GM13977 (cell line): Measurements from ENCODE around the gene DUS2.
A peak's percentile ranks its signal among the peaks of the same experiment; 100 is the strongest.
"Not testable (repeated sequence)": the region's sequence is repeated elsewhere in the genome, so short reads cannot be mapped to it uniquely, and the experiment has no call there.

Source experiments
- DNase-seq: peaks from one replicate; pipeline ENCODE4 v3.0.0; 2012; ENCODE audit warnings: low spot score
- in situ Hi-C: fragments of 300-500 bp; cut with MboI; formaldehyde crosslinking; loops from one replicate; pipeline ENCODE4 v1.12.0; 2022; ENCODE audit warnings: low sequenced_read_pairs, low pct_unique_long_range_greater_than_20kb, mixed read lengths, inconsistent platforms; ENCODE audit not compliant: unreplicated experiment
- TF ChIP-seq, protein P1 (sequence below): IDR thresholded peaks from 2 replicates; pipeline ENCODE4 v1.5.1; 2012; ENCODE audit warnings: mild to moderate bottlenecking, control low read depth; ENCODE audit not compliant: insufficient read depth; ENCODE audit errors: extremely low read depth, missing control alignments

The DUS2 gene

DNA sequence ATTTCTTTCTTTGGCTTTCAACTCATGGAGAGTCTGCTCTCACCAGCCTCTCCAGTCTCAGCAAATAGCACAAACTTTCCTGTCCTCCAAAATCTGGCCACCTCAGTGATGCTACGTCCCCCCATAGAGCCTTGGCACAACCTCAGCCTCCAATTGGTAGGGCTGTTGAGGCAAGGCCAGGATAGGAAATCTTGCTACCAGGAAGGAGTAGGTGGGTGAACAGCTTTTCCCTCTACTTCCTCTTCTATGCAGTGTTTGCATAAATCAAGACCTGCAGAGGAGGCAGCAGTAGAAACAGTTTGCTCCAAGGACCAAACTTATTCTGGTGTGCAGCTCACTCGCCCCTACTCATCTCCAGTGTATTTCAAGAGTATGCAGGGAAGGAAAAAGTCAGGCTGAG, 23.1 kb upstream of the DUS2 start:
- TF ChIP-seq, protein P1, sequence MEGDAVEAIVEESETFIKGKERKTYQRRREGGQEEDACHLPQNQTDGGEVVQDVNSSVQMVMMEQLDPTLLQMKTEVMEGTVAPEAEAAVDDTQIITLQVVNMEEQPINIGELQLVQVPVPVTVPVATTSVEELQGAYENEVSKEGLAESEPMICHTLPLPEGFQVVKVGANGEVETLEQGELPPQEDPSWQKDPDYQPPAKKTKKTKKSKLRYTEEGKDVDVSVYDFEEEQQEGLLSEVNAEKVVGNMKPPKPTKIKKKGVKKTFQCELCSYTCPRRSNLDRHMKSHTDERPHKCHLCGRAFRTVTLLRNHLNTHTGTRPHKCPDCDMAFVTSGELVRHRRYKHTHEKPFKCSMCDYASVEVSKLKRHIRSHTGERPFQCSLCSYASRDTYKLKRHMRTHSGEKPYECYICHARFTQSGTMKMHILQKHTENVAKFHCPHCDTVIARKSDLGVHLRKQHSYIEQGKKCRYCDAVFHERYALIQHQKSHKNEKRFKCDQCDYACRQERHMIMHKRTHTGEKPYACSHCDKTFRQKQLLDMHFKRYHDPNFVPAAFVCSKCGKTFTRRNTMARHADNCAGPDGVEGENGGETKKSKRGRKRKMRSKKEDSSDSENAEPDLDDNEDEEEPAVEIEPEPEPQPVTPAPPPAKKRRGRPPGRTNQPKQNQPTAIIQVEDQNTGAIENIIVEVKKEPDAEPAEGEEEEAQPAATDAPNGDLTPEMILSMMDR, result no peak
- in situ Hi-C loops, result no loop called here
- DNase-seq, result no peak

DNA sequence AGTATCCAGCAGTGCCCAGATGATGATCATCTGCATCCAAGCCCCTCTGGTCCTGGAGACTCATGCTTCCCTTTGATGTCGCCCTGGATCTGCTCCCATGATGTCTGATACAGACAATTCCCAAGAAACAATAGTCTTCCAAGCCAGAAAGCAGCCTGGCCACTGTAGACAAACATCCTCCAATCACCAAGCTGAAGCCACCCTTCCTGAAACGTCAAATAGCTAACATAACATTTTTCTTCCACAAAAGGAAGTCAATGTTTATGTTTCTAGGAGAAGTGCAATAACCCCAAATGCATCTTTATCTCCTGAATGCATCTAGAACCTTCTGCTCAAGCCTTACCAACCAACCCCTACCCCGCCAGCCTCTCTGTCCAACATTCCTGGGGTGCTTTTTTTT, 22.6 kb upstream of the DUS2 start:
- in situ Hi-C loops, result no loop called here
- TF ChIP-seq, protein P1, result no peak
- no peak for DNase-seq

DNA sequence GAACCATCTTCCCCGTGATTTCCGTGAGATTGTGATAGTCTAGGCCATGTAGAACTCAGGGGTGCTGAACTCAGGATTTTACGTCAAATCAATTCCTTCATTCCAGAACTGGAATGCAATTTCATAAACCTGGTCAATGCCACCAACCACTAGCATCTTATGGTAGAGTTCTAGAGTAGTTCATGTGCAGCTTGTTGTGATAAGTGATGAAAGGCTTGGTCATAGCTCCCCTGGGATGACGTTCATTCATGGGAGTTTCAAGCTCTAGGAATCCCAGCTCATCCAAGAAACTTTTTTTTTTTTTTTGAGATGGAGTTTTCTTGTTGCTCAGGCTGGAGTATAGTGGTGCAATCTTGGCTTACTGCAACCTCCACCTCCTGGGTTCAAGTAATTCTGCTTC, 20.1 kb upstream of the DUS2 start:
- TF ChIP-seq, protein P1, result no peak
- peak; percentile 1 for DNase-seq
- in situ Hi-C loops, result no loop called here

DNA sequence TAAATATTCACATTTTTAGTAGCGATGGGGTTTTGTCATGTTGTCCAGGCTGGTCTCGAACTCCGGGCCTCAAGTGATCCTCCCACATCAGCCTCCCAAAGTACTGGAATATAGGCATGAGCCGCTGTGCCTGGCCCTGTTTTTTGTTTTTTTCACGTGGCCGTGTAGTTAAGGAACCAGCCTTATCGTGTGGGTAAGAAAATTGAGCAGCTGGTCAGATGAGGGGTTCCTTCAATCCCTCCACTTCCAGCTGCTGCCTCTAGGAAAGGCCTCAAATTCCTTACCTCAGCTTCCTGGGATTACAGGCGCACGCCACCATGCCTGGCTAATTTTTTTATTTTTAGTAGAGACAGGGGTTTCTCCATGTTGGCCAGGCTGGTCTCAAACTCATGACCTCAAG, 17.9 kb upstream of the DUS2 start:
- TF ChIP-seq, protein P1, result no peak
- no peak for DNase-seq
- in situ Hi-C loops, result no loop called here

DNA sequence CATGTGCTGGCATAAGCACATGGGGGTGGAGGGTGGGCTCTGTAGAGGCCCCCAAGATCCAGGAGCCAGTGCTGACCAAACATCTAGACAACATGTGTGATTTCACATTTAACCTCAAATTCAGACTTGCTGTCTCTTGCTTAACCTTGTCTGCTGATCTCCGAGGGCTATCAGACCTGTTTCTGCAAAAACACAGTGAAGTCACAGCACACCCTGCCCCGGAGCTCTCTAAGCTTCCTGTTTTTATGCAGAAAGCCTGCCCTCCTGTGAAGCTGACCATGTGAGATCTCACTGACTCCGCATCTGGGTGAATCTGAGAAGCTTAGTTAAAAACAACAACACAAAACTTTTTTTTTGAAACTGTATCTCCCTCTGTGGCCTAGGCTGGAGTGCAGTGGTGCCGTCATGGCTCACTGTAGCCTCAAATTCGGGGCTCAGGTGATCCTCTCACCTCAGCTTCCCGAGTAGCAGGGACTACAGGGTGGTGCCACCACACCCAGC, 17.2 kb upstream of the DUS2 start:
- in situ Hi-C loops, result no loop called here

DNA sequence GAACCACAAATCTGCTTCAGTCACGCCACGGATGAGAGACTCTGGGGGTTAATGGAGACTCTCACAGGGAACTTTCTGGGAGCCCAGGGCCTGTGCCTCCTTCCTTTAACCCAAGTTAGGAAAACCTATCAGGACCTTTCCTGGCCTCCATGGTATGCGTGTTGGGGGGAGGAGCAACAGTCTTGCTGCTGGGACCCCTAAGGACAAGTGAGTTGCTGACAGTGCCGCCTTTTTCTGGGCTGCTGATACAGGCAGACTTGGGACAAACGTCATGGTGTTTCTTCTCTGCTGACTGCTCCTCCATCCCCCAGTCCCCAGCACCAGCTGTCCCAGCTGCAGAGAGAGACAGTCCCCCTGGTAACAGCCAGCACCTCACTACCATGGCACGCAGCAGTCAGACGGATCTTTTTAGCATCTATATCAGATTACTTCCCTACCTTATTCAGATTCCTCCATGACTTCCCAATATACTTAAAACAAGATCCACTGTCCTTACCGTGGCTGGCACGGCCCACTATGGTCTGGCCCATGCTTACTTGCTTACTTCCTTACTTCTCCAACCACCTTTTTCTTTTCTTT, 13.8 kb upstream of the DUS2 start:
- in situ Hi-C loops, result no loop called here
- DNase-seq, result no peak
- TF ChIP-seq, protein P1, result no peak

More for the DNA sequence above, 17.2 kb upstream of the DUS2 start:
- DNase-seq, result peak; percentile 28
- TF ChIP-seq, protein P1, result no peak

DNA sequence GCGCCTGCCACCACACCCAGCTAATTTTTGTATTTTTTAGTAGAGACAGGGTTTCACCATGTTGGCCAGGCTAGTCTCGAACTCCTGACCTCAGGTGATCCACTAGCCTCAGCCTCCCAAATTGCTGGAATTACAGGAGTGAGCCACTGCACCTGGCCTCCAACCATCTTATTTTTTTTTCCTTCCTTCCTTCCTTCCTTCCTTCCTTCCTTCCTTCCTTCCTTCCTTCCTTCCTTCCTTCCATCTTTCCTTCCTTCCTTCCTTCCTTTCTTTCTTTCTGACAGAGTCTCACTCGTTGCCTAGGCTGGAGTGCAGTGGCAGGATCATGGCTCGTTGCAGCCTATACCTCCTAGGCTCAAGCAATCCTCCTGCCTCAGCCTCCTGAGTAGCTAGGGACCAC, 13.2 kb upstream of the DUS2 start:
- in situ Hi-C loops, result not testable (repeated sequence)

More for the DNA sequence above, 13.2 kb upstream of the DUS2 start:
- not testable (repeated sequence) for DNase-seq
